Activated CD4-positive, alpha-beta T cell treated with anti-CD3 and anti-CD28 coated beads, Interleukin-2, amount 50 U/mL, for 24 hours (primary cell): ENCODE results near the gene MTFR2.

Experiments used
- DNase-seq, 2 donors: peaks; one replicate each; pipeline ENCODE4 v3.0.0-alpha.2; 2020; ENCODE audit warnings: low read depth in 1 of 2, low spot score in 1 of 2

MTFR2 gene

GRCh38 chr6:136189104-136189503 is 61.0 kb downstream of the MTFR2 start:
- no peak for DNase-seq

- no peak for DNase-seq
Observed at GRCh38 chr6:136188486-136188885, 61.6 kb downstream of the MTFR2 start.

- DNase-seq, result no peak
Observed at GRCh38 chr6:136186363-136186762, 63.7 kb downstream of the MTFR2 start.

- DNase-seq, result no peak
Observed at GRCh38 chr6:136184738-136185137, 65.4 kb downstream of the MTFR2 start.

- no peak for DNase-seq
Observed at GRCh38 chr6:136181861-136182260, 68.2 kb downstream of the MTFR2 start.

GRCh38 chr6:136181512-136181833 is 68.6 kb downstream of the MTFR2 start:
- DNase-seq, result no peak
